ENCODE results near the gene PC. TPM values are rescaled to one million over a fixed set of nuclear protein-coding genes. Genes with fewer than 3 reads are reported as not detected.

The PC gene
- total RNA-seq, 1 experiment from 2014 or later: 11.9 TPM

DNA sequence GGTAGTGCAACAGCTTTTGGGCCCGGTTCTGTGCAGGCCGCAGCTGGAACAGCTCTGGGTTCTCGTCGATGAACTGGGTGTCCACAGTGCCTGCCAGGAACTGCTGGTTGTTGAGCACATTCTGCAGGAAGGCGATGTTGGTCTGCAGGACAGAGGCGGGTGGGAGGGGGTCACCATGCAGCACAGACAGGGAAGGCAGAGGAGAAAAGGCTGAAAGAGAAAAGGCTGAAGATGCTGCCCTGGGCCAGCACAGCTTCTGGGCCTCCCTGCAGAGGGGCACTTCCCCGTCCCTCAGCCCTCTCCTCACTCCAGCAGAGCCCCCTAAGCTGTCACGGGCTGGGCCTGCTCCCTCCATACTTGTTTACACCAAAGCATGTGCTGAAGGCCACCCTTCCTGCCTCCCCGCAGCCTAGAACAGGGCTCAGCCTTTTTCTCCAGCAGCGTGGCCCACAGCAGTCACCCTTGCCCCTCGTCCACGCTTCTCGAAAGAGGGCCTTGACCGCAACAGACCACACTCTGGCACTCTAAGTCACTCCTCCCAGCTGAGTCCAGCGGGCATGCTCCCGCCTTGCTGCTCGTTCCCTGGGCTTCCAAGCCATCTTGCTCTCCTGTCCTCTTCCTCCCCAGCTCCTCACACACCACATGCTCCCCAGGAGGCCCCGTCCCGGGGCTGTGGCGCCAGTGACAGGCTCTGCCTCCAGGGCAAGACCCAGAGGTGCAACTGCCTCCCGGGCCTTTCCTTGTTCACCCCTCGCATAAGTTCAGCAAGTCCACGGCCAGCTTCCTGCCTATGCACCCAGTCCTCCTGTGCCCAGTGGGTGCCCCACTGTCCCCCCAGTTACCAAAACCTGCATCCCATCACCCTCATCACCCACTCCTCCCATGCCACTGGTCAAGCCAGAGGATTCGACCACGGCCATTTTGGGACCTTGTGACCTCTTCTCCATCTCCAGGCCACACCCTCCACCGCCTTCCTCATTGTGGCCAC lies 104.6 kb downstream of the PC start:
- in situ Hi-C loops (cut with HindIII; ENCODE audit: low pct_unique_long_range_greater_than_20kb, low sequenced_read_pairs): no loop called here
- no peak for DNase-seq (ENCODE audit: low read depth)

DNA sequence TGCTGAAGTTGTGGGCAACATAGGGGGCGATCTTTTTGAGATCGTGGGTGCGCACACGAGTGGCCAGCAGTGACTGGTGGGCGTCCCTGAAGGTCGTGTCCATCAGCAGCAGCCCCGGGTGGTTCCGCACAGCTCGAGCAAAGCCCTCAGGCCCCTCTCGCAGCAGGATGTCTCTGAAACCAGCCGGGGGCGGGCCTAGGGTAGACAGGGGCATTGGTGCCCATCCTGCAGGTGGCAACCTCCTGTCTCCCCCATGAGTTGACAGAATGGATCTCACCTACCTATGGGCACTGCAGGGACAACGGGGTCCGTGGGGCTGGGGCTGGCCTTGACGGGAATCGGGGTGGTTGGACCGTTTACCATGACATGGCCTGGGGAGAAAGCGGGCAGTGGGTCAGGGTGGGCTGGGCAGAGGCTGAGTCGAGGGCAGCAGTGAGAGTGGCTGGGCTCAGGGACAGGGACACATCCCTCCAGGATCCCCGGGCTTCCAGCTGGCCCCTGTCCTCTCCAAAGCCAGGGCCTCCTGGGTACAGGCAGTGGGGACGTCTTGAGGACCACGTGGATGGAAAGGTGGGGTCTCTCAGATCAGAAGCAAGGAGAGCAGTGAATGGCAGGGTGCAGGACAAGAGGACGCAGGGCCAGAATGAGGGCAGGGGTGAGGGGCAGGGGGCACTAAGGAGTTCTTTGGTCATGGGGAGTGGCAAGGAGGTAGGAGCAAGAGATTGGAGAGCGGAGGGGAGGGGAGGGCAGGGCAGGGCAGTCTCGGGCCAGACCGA lies 105.5 kb downstream of the PC start:
- in situ Hi-C loops (cut with HindIII; ENCODE audit: low pct_unique_long_range_greater_than_20kb, low sequenced_read_pairs): no loop called here
- DNase-seq (ENCODE audit: low read depth): no peak

DNA sequence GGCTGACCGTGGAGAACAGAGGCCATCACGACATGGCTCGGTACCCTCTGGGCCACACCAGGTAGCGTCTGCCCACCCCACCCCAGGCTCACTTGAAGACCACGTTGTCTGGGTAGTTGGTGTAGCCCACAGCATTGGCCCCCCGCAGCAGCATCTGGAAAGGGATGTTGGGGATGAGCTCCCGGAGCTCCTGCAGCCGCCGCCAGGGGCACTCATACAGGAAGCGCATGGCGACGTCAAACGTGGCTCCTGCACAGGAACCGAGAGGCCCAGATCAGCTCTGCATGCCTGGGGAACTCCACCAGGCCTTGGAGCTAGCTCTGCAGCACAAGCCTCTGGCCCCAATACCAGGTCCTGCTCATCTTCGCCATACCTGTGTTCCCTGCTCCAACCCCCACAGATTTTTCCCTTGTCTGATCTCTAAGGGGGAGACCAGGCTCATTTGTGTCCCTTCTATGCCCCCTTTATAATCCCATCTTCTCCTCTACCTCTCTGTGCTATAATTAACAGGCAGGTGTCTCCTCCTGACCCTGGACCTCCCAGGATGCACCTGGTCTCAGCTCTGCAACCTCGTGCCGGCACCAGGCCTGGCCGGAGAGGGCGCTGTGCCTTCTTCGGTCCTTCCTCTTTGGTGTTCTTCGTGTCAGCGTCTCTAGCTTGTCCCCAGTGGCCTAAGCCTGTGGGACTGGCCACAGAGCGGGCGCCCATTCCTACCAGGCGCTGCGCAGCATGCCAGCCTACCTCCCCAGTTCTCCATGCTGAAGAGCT lies 106.3 kb downstream of the PC start:
- DNase-seq (ENCODE audit: low read depth): no peak
- in situ Hi-C loops (cut with HindIII; ENCODE audit: low pct_unique_long_range_greater_than_20kb, low sequenced_read_pairs): no loop called here

DNA sequence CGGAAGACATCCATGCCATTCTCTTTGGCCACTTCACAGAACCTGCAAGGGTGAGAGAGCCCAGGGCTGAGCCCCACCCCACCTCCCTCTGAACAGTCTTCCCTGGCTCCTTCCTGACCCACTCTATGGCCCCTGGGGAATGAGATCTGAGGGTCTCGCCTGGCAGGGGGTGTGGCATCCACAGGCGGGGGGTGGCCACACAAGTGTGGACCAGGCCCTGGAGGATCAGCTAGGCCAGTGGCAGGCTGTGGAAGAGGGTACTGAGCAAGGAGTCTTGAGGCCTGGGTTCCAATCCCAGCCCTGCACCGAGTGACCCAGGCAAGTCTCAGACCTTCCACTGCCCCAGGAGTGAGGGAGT lies 107.0 kb downstream of the PC start:
- in situ Hi-C loops (cut with HindIII; ENCODE audit: low pct_unique_long_range_greater_than_20kb, low sequenced_read_pairs): no loop called here
- DNase-seq (ENCODE audit: low read depth): no peak

DNA sequence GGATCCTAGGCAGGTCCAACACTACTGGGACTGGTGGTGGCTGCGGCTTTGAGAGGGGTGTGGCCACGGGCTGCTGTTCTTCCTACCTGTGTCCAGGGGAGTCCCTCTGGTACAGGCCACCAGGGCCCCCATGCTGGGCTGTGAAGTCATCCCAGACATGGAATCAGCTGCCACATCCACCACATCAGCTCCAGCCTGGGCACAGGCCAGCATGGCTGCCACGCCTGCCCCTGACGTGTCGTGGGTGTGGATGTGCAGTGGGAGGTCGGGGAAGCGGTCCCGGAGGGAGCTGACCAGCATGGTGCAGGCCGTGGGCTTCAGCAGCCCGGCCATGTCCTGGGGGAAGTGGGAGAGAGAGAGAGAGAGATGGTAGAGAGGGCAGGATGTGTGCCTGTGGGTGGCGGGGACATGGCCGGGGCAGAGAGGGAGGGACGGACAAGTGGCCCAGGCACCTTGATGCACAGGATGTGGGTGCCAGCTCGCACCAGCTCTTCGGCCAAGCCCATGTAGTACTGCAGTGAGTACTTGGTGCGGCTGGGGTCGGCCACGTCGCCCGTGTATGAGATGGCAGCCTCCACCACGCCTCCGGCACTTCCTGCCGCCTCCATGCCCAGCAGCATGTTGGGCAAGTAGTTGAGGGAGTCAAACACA lies 107.5 kb downstream of the PC start:
- no peak for DNase-seq (ENCODE audit: low read depth)
- in situ Hi-C loops (cut with HindIII; ENCODE audit: low pct_unique_long_range_greater_than_20kb, low sequenced_read_pairs): no loop called here

DNA sequence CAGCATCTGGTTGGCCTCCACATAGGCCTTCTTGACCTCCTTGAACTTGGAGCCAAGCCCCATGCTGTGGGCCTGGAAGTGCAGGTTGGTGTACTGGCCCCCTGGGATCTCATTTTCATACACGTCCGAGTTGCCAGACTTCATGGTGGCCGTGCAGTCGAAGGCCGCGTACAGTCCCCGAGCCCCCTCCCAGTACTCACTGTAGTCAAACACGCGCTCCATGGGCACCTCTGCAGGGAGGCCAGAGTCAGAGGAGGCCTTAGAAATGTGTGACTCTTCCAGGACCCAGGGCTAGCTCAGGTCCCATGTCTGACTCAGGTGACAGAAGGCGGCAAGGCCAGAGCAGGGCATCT lies 108.0 kb downstream of the PC start:
- in situ Hi-C loops (cut with HindIII; ENCODE audit: low pct_unique_long_range_greater_than_20kb, low sequenced_read_pairs): no loop called here
- no peak for DNase-seq (ENCODE audit: low read depth)

DNA sequence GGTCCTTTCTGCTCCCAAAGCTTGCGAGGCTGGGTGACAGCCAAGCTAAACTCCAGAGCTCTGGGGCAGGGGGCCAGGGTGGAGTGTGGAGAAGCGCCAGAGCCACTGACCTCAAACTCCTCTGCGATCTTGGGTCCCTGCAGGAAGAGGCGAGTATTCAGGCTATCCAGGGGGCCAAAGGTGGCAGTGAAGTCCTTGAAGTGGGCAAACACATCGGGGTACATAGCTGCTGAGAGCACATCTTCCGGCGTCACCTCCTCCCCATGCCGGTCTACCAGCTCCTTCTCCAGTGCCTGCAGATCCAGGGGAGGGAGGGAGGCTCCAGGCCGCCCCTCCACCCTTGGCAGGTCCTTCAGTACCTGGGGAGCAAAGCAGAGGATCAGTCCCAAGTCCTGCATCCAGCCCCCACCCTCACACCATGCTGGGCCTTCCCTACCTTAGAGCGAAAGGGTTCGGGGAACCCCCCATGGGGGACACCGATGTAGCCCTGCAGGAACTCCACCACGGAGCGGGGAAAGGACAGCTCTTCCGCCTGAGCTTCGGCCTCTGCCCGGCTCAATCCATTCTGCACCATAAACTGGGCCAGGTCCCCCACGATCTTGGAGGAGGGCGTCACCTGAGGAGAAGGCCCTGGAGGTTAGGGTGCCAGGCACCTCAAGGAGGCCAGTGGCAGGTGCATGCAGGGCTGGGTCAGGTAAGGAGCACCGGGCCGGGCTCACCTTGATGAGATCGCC lies 108.5 kb downstream of the PC start:
- in situ Hi-C loops (cut with HindIII; ENCODE audit: low pct_unique_long_range_greater_than_20kb, low sequenced_read_pairs): no loop called here
- DNase-seq (ENCODE audit: low read depth): no peak

DNA sequence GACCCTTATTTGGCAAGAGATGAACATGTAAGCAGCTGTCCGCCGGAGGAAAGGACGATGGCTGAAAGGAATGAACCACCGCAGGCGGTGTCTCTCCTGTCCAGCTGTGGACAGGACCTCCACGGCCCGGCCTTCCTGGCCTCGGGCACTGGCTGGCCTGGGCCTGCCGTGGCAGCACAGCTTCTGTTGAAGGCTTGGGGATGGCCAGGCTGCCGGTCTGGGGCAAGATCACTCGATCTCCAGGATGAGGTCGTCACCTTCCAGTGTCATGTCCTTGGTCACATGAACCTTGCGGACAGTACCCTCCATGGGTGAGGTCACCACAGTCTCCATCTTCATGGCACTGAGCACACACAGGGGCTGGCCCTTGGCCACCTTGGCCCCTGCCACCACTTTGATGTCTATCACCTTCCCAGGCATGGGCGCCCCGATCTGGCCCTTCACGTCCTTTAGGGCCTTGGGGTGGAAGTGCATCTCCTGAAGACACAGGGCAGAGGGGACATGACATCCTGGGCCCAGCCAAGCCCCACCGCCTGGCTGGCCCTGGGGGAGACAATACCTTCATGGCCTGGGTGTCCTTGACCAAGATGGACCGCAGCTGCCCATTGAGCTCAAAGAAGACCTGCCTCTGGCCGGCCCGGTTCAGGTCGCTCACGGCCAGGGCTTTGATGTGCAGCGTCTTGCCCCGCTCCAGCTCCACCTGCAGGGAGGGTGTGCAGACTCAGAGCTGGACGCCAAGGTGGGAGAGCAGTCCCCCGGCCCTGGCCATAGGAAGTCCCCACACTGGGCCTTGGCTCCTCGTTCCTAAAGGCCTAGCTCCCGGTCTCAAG lies 109.3 kb downstream of the PC start:
- in situ Hi-C loops (cut with HindIII; ENCODE audit: low pct_unique_long_range_greater_than_20kb, low sequenced_read_pairs): no loop called here
- no peak for DNase-seq (ENCODE audit: low read depth)

DNA sequence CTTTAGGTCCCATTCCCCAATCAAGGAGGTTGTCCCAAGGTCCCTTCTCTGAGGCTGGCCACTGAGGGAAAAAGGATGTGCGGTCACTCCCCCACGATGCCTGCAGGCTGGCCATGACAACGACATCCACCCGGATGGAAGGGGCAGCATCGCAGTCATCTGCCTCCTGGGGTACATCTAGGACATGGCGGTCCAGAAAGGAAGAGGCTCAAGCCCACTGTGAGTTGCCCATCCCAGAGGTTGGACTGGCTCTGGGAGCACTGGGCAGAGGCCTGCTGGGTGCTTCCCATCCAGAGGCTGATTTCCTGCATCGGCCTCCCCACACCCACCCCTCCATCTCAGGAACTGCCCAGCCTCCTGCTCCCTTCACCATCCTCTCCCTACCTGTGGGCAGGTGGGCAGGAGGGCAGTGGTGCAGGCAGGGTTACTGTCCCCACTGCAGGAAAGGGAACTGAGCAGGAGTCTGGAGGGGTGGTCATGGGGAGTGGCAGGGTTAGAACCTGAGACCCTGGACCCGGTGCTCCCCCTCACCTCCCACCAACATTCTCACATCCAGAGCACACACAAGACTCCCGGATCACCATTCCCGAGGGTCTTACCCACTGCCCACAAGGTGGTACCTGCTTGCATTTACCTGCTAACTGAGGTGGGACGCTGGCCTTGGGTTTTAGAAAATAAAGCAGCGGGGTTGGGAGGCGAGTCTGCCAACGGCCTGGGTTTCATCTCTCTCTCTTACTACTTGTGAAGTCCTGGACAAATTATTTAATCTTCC lies 110.5 kb downstream of the PC start:
- no peak for DNase-seq (ENCODE audit: low read depth)
- in situ Hi-C loops (cut with HindIII; ENCODE audit: low pct_unique_long_range_greater_than_20kb, low sequenced_read_pairs): no loop called here

DNA sequence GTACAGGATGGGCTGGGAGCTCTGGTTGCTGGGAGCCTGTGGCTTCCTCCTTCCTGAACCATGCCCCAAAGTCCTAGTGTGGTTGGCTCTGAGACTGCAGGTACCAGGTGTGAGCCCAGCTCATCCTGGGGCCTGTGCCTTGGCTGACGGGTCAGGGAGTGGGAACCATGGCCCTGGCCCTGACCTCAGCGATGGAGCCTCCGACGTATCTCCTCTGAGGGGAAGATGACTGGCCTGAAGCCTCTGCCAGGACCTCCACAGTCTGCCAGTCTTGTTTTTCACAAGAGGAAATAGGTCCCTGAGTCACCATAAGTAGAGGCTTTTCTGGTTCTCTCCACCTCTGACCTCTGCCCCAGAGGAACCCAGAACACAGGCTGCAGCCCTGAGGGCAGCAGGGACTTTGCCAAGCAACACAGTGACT lies 111.5 kb downstream of the PC start:
- no peak for DNase-seq (ENCODE audit: low read depth)
- in situ Hi-C loops (cut with HindIII; ENCODE audit: low pct_unique_long_range_greater_than_20kb, low sequenced_read_pairs): no loop called here

DNA sequence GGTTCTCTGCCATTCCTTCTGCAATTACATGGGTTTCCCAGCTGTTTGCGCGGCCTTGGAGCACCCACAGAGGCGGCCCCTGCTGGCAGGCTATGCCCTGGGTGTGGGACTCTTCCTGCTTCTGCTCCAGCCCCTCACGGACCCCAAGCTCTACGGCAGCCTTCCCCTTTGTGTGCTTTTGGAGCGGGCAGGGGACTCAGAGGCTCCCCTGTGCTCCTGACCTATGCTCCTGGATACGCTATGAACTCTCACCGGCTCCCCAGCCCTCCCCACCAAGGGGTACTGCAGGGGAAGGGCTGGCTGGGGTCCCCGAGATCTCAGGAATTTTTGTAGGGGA lies 112.3 kb downstream of the PC start:
- no peak for DNase-seq (ENCODE audit: low read depth)
- in situ Hi-C loops (cut with HindIII; ENCODE audit: low pct_unique_long_range_greater_than_20kb, low sequenced_read_pairs): no loop called here

DNA sequence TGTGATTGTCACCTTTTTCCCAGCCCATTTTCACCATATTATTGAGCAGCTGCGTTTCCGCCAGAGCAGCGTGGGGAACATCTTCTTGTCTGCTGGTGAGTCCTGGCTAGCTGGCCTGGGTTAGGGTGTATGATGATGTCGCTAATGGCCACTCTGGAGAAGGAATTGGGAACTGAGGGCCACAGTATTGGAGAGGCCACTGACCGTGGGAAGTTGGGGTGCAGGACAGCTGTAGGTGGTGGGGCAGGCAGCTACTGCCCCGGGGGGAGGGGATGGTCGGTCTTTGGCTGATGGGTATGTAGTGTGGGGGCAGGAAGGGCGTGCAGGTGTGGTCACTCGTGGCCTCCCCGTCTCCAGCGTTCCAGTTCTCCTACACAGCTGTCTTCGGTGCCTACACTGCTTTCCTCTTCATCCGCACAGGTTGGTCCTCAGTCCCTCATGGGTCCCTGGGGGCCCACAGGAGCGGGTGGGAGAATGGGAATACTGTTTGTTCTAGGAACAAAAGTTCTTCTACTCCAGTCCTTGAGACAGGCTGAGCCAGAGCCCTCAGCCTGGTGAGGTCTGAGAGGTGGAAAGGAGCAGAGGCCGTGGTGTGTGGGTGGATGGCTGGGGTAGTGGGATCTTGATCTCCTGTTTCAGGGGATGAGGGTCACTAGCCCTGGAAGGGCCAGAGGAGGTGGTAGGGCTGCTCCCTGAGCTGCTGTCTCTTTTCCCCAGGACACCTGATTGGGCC lies 112.9 kb downstream of the PC start:
- in situ Hi-C loops (cut with HindIII; ENCODE audit: low pct_unique_long_range_greater_than_20kb, low sequenced_read_pairs): no loop called here
- no peak for DNase-seq (ENCODE audit: low read depth)

DNA sequence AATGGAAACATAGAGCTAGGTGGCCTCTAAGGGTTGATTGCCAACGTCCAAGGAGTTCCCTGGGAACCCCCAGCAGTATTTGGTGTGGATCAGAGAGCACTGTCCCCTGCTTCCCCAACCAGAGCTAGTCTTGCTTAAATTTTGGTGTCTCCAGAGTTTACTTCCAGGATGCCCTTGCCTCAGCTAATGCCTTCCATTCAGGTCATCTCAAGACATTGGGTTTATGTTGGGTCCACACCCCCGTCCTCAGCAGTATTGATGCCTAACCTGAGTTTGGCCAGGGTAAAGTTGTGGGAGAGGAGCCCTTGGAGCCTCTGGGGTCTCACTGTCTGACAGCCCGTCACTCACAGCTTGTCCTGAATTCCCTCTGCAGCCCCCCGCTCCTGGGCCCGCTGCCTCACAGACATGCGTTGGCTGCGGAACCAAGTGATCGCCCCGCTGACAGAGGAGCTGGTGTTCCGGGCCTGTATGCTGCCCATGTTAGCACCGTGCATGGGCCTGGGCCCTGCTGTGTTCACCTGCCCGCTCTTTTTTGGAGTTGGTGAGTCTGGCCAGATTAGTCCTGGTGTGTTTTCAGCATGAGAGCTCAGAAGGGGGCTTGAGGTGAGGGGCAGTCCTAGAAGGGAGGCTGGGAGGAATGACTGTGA lies 113.6 kb downstream of the PC start:
- no peak for DNase-seq (ENCODE audit: low read depth)
- in situ Hi-C loops (cut with HindIII; ENCODE audit: low pct_unique_long_range_greater_than_20kb, low sequenced_read_pairs): no loop called here

DNA sequence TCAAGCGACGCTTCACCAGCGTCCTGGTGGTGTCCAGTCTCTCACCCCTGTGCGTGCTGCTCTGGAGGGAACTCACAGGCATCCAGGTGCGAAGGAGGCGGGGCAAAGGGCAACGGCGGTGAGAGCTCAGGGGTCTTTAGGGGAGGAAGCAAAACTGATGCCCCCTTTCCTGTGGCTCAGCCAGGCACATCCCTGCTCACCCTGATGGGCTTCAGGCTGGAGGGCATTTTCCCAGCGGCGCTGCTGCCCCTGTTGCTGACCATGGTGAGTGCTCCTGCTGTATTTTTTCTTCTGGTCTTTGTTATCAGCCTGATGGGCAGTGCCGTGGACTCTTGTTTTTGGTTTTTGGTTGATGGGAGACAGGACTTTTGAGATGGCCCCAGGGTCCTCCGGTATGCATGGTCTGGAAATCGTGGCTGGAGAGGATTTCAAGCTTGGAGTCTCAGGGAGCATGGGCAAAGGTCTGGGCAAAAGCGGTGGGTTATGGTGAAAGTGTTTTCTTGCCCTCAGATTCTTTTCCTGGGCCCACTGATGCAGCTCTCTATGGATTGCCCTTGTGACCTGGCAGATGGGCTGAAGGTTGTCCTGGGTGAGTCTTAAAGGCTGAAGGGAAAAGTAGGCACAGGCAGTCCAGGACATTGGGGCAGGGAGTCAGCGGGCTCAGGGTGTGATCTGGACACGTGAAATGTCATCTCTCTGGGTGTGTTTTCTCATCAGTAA lies 114.2 kb downstream of the PC start:
- no peak for DNase-seq (ENCODE audit: low read depth)
- in situ Hi-C loops (cut with HindIII; ENCODE audit: low pct_unique_long_range_greater_than_20kb, low sequenced_read_pairs): no loop called here

All from Caki2 (cell line).